ENCODE measurements around the gene GOLGA5. TPM values are rescaled to one million over a fixed set of nuclear protein-coding genes. Genes with fewer than 3 reads are reported as not detected.

GOLGA5 gene
- polyA plus RNA-seq, 4 donors = 21.9 to 53.9 (median 36.0) TPM

DNA sequence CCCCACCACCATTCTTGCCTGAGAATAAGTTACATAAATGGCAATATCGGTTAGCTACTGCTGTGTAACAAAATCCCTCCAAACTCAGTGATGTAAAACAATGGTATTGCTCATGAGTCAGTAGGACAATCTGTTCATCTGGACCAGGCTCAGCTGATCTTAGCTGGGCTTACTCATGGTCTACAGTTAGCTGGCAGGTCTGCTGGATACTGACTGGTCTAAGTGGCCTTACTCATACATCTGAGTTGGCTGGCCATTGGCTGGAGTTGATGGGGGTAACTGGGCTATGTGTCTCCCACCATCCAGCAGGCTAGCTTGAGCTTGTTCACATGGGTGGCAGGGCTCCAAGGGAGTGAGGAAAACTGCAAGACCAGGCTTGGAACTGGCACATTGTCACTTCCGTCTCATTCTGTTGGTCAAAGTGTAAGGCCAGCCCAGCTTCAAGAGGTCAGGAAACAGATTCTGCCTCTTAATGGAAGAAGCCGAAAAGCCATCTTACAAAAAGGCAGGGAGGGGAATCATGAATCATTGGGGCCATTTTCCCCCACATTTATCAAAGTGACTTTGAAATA, 72.2 kb downstream of the GOLGA5 start:
- 60 to 76% (median 73%) methylated on average over 3 of the region's 3 CpGs for WGBS, 3 donors
- H3K4me3 ChIP-seq (ENCODE audit: low read depth in 1 of 3, low read length in 3 of 3) = no peak overlapping the region
- H3K27ac ChIP-seq (ENCODE audit: low read depth in 1 of 3, low read length in 2 of 3) = no peak overlapping the region
- peaks cover 0 to 4% (median 0%) of the 10 kb centered on the region in 3 donors for H3K27me3 ChIP-seq (ENCODE audit: control insufficient read depth in 3 of 3, insufficient read depth in 3 of 3, low read length in 3 of 3)
- DNase-seq = no peak
- no peaks in the 10 kb centered on the region for H3K4me1 ChIP-seq (ENCODE audit: control insufficient read depth in 3 of 3, insufficient read depth in 2 of 3, low read depth in 1 of 3, low read length in 2 of 3)
- peaks cover 0 to 9% of the 10 kb centered on the region in 2 donors for H3K9me3 ChIP-seq (ENCODE audit: control insufficient read depth in 2 of 2, insufficient read depth in 1 of 2, low read depth in 1 of 2, low read length in 1 of 2)
- H3K36me3 ChIP-seq (ENCODE audit: control insufficient read depth in 3 of 3, insufficient read depth in 2 of 3, low read depth in 1 of 3, low read length in 3 of 3) = no peaks in the 10 kb centered on the region
- FAIRE-seq = no peak

DNA sequence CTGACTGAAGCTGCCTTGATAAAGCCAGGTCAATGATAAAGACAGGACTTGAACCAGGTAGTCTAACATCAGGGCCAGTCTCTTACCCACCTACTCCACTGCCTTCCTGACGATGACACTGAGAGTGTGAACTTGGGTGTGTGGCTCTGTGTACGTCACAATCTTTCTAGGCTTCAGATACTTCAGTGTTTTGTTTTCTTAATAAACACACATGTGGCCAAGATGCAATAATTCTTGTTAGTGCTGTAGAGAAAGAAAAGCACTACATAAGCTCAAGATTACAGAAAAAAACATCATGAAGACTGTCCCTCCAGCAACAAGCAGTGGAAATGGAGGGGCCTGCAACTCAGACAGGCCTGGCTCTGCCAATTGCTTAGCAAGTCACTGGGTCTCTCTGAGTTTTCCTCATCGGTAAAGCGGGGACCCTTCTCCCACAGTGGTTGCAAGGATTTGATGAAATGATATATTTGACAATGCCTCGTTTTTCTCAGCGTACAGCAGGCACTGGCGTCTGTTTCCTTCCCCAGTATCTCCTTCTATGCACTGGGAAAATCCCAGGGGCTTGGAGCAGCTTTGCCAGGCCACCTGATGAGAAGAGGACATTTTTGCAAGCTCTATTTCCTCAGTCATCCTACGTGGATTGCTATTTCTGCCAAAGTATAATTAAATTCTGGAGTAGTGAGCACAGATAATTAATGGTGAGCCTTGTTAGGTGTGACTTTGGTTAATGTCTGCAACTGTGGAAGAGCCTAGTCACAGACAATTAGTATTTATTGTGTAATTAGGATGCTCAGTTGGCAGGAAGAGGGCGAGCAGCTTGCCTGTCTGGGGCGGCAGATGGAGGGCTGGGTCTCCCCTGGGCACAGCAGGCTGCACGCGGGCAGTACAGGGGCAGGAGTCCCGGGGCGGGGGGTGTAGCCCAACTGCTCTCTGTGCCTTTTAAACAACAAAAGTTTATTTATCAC, 73.1 kb downstream of the GOLGA5 start:
- 77 to 82% (median 79%) methylated on average over 14 of the region's 14 CpGs for WGBS, 3 donors
- DNase-seq (no peak), FAIRE-seq (no peak)
- Histone ChIP-seq H3K36me3 (ENCODE audit: control insufficient read depth in 3 of 3, insufficient read depth in 2 of 3, low read depth in 1 of 3, low read length in 3 of 3) (no peaks in the 10 kb centered on the region), H3K4me1 (ENCODE audit: control insufficient read depth in 3 of 3, insufficient read depth in 2 of 3, low read depth in 1 of 3, low read length in 2 of 3) (no peaks in the 10 kb centered on the region), H3K27ac (ENCODE audit: low read depth in 1 of 3, low read length in 2 of 3) (no peak overlapping the region), H3K9me3 (ENCODE audit: control insufficient read depth in 2 of 2, insufficient read depth in 1 of 2, low read depth in 1 of 2, low read length in 1 of 2) (peaks cover 0 to 9% of the 10 kb centered on the region in 2 donors), H3K27me3 (ENCODE audit: control insufficient read depth in 3 of 3, insufficient read depth in 3 of 3, low read length in 3 of 3) (peaks cover 0 to 4% (median 0%) of the 10 kb centered on the region in 3 donors), H3K4me3 (ENCODE audit: low read depth in 1 of 3, low read length in 3 of 3) (no peak overlapping the region)

DNA sequence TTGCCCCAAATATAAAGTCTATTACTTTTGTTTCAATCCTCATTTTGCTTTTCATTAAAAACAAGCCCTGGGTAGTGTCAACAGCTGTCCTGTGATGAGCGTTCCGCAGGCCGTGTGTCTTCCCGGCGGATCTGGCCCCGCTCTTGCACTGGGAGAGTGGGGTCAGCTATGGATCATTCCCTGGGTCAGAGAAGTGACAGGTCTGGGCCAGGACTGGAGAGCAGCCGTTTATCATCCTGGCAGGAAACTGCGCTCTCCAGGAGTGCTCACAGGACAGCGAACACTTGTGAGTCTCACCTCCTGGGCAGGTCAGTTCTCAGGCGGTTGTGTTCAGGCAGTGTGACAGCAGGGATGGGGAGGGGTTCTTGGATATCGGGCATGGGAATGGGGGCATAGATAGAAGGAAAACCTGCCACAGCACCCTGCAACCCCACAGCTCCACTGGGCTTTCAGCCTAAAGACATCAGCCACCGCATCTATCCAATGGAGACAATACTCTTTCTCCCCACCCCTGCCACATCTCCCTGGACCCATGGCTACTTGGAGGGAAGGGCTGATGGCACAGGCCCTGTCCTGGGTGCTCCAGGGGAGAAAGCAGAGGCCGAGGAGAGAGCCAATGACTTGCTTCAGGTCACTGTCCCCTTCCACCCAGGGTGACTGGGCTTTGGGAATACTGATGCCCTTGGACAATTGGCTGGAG, 81.0 kb downstream of the GOLGA5 start:
- Histone ChIP-seq H3K9me3 (ENCODE audit: control insufficient read depth in 2 of 2, insufficient read depth in 1 of 2, low read depth in 1 of 2, low read length in 1 of 2) (no peaks in the 10 kb centered on the region), H3K27ac (ENCODE audit: low read depth in 1 of 3, low read length in 2 of 3) (no peak overlapping the region), H3K4me3 (ENCODE audit: low read depth in 1 of 3, low read length in 3 of 3) (no peak overlapping the region), H3K36me3 (ENCODE audit: control insufficient read depth in 3 of 3, insufficient read depth in 2 of 3, low read depth in 1 of 3, low read length in 3 of 3) (no peaks in the 10 kb centered on the region), H3K27me3 (ENCODE audit: control insufficient read depth in 3 of 3, insufficient read depth in 3 of 3, low read length in 3 of 3) (peaks cover 0 to 5% (median 0%) of the 10 kb centered on the region in 3 donors), H3K4me1 (ENCODE audit: control insufficient read depth in 3 of 3, insufficient read depth in 2 of 3, low read depth in 1 of 3, low read length in 2 of 3) (no peaks in the 10 kb centered on the region)
- no peak for FAIRE-seq
- WGBS, 3 donors = 49 to 68% (median 65%) methylated on average over 13 of the region's 13 CpGs
- no peak for DNase-seq

DNA sequence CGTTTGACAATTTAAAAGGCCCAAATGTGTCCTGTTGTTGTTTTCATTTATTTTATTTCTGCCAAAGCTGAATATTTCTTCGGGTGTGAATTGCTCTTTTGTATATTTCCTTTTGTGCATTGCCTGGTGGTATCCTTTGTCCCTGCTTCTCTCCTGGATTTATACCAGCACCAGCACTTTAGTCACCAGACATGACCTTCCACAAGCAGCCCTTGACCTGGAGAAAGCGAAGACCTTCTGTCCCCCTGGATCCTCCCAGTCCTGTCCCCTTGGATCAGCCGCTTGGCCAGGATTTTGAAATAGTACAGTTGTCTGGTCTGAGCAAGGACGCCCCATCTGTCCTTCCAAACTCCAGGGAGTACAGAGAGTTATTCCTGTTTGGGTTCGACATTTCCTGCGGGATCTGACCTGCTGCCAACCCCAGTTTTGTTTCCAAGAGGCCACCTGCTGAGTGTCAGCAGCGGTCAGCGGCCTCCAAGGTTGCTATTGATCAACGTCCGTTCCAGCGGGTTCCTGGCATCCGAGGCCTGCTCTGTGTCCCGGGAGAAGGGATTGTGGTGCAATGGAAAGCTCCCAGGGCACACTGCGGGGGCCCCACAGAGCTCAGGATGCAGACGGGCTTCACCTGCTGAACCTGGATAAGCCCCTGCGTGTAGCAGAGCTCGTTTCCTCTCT, 83.8 kb downstream of the GOLGA5 start:
- 31 to 36% (median 33%) methylated on average over 18 of the region's 18 CpGs for WGBS, 3 donors
- peaks cover 0 to 14% (median 10%) of the 10 kb centered on the region in 3 donors for H3K27me3 ChIP-seq (ENCODE audit: control insufficient read depth in 3 of 3, insufficient read depth in 3 of 3, low read length in 3 of 3)
- no peaks in the 10 kb centered on the region for H3K4me1 ChIP-seq (ENCODE audit: control insufficient read depth in 3 of 3, insufficient read depth in 2 of 3, low read depth in 1 of 3, low read length in 2 of 3)
- DNase-seq (no peak), FAIRE-seq (no peak)
- no peak overlapping the region for H3K27ac ChIP-seq (ENCODE audit: low read depth in 1 of 3, low read length in 2 of 3)
- no peaks in the 10 kb centered on the region for H3K36me3 ChIP-seq (ENCODE audit: control insufficient read depth in 3 of 3, insufficient read depth in 2 of 3, low read depth in 1 of 3, low read length in 3 of 3)
- no peaks in the 10 kb centered on the region for H3K9me3 ChIP-seq (ENCODE audit: control insufficient read depth in 2 of 2, insufficient read depth in 1 of 2, low read depth in 1 of 2, low read length in 1 of 2)
- no peak overlapping the region for H3K4me3 ChIP-seq (ENCODE audit: low read depth in 1 of 3, low read length in 3 of 3)

DNA sequence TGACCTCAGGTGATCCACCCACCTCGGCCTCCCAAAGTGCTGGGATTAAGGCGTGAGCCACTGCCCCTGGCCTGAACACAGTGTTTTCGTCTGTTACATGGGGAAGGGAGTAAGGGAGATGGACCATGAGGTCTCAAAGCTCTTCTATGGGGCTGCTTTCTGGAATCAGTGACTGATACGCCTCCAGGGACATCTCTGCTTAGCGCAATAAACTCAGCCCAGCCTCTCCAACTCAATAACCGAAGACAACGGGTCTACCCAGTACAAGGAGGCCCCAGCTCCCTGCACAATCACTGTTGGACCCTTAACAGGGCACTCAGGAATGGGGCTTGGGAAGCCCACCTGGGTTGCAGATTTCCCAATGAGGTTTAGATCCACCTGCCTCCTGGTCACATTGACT, 86.2 kb downstream of the GOLGA5 start:
- no peaks in the 10 kb centered on the region for H3K36me3 ChIP-seq (ENCODE audit: control insufficient read depth in 3 of 3, insufficient read depth in 2 of 3, low read depth in 1 of 3, low read length in 3 of 3)
- peaks cover 0 to 17% (median 10%) of the 10 kb centered on the region in 3 donors for H3K27me3 ChIP-seq (ENCODE audit: control insufficient read depth in 3 of 3, insufficient read depth in 3 of 3, low read length in 3 of 3)
- DNase-seq (no peak), FAIRE-seq (no peak)
- WGBS, 3 donors = 77 to 86% (median 84%) methylated on average over 7 of the region's 7 CpGs
- no peaks in the 10 kb centered on the region for H3K4me1 ChIP-seq (ENCODE audit: control insufficient read depth in 3 of 3, insufficient read depth in 2 of 3, low read depth in 1 of 3, low read length in 2 of 3)
- no peak overlapping the region for H3K4me3 ChIP-seq (ENCODE audit: low read depth in 1 of 3, low read length in 3 of 3)
- no peaks in the 10 kb centered on the region for H3K9me3 ChIP-seq (ENCODE audit: control insufficient read depth in 2 of 2, insufficient read depth in 1 of 2, low read depth in 1 of 2, low read length in 1 of 2)
- H3K27ac ChIP-seq (ENCODE audit: low read depth in 1 of 3, low read length in 2 of 3) = no peak overlapping the region

DNA sequence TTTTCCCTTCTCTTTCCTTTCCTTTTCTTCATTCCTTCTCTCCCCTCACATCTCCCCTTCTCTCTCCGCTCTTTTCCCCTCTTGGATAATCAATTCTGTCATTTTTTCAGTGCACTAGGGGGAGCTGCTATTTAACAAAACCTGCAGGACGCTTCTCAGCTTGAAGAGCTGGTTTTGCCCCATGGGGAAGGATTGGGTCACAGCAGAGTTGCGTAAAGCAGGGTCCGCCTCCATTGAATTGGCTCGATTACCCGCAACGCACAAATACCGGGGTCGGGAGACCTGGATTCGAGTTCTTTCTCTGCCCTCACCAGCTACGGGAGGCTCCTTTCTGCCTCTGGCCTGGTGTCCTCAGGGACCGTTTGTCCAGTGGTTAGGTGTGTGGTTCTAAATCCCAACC, 86.7 kb downstream of the GOLGA5 start:
- DNase-seq (peak; percentile 21 to 42), FAIRE-seq (no peak)
- H3K4me1 ChIP-seq (ENCODE audit: control insufficient read depth in 3 of 3, insufficient read depth in 2 of 3, low read depth in 1 of 3, low read length in 2 of 3) = no peaks in the 10 kb centered on the region
- peaks cover 0 to 22% (median 10%) of the 10 kb centered on the region in 3 donors for H3K27me3 ChIP-seq (ENCODE audit: control insufficient read depth in 3 of 3, insufficient read depth in 3 of 3, low read length in 3 of 3)
- no peak overlapping the region for H3K27ac ChIP-seq (ENCODE audit: low read depth in 1 of 3, low read length in 2 of 3)
- no peaks in the 10 kb centered on the region for H3K9me3 ChIP-seq (ENCODE audit: control insufficient read depth in 2 of 2, insufficient read depth in 1 of 2, low read depth in 1 of 2, low read length in 1 of 2)
- no peaks in the 10 kb centered on the region for H3K36me3 ChIP-seq (ENCODE audit: control insufficient read depth in 3 of 3, insufficient read depth in 2 of 3, low read depth in 1 of 3, low read length in 3 of 3)
- 18 to 36% (median 29%) methylated on average over 12 of the region's 12 CpGs for WGBS, 3 donors
- no peak overlapping the region for H3K4me3 ChIP-seq (ENCODE audit: low read depth in 1 of 3, low read length in 3 of 3)

DNA sequence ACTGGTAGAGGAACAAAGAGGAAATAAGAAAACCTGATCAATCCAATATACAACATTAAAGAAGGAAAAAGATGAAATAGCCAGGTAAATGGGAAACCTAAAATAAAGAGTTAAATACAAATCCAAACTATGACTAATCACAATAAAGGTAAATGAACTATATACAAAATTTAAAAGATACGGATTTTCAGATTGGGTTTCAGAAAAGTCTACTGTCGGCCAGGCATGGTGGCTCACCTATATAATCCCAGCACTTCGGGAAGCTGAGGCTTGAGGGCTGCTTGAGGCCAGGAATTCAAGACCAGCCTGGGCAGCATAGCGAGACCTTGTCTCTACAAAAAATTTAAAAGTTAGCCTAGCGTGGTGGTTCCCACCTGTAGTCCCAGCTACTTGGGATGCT, 89.0 kb downstream of the GOLGA5 start:
- H3K4me3 ChIP-seq (ENCODE audit: low read depth in 1 of 3, low read length in 3 of 3) = no peak overlapping the region
- no peak for DNase-seq
- no peaks in the 10 kb centered on the region for H3K9me3 ChIP-seq (ENCODE audit: control insufficient read depth in 2 of 2, insufficient read depth in 1 of 2, low read depth in 1 of 2, low read length in 1 of 2)
- H3K27me3 ChIP-seq (ENCODE audit: control insufficient read depth in 3 of 3, insufficient read depth in 3 of 3, low read length in 3 of 3) = peaks cover 0 to 29% (median 10%) of the 10 kb centered on the region in 3 donors
- no peak overlapping the region for H3K27ac ChIP-seq (ENCODE audit: low read depth in 1 of 3, low read length in 2 of 3)
- no peak for FAIRE-seq
- H3K36me3 ChIP-seq (ENCODE audit: control insufficient read depth in 3 of 3, insufficient read depth in 2 of 3, low read depth in 1 of 3, low read length in 3 of 3) = no peaks in the 10 kb centered on the region
- no peaks in the 10 kb centered on the region for H3K4me1 ChIP-seq (ENCODE audit: control insufficient read depth in 3 of 3, insufficient read depth in 2 of 3, low read depth in 1 of 3, low read length in 2 of 3)
- 90 to 92% (median 91%) methylated on average over 5 of the region's 5 CpGs for WGBS, 3 donors

DNA sequence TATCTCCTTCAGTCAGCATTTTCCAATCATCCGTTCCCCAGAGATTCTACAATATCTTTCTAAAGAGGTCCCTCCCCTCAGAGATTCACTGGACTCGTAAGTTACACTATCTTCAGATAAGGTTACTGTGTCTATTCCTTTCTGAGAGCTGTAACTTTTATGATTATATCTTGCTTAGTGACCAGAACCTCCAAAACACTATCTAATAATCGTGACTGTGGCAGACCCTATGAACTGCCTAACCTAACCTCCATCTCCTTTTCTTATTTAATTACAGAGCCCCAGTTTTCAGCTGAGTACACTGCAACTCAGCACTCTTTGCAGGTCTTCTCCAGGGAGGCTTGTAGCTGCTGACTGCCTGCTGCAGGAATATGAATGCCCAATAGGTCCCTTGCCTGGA, 90.3 kb downstream of the GOLGA5 start:
- peaks cover 0 to 34% (median 10%) of the 10 kb centered on the region in 3 donors for H3K27me3 ChIP-seq (ENCODE audit: control insufficient read depth in 3 of 3, insufficient read depth in 3 of 3, low read length in 3 of 3)
- no peak overlapping the region for H3K27ac ChIP-seq (ENCODE audit: low read depth in 1 of 3, low read length in 2 of 3)
- H3K9me3 ChIP-seq (ENCODE audit: control insufficient read depth in 2 of 2, insufficient read depth in 1 of 2, low read depth in 1 of 2, low read length in 1 of 2) = no peaks in the 10 kb centered on the region
- H3K4me1 ChIP-seq (ENCODE audit: control insufficient read depth in 3 of 3, insufficient read depth in 2 of 3, low read depth in 1 of 3, low read length in 2 of 3) = no peaks in the 10 kb centered on the region
- FAIRE-seq = no peak
- H3K4me3 ChIP-seq (ENCODE audit: low read depth in 1 of 3, low read length in 3 of 3) = no peak overlapping the region
- WGBS, 3 donors = 28 to 47% (median 40%) methylated on average over 3 of the region's 3 CpGs
- H3K36me3 ChIP-seq (ENCODE audit: control insufficient read depth in 3 of 3, insufficient read depth in 2 of 3, low read depth in 1 of 3, low read length in 3 of 3) = no peaks in the 10 kb centered on the region
- DNase-seq = no peak

All from small intestine (tissue), 7 donors.